Measurements from ENCODE around the gene GLIS1.

The GLIS1 gene

DNA sequence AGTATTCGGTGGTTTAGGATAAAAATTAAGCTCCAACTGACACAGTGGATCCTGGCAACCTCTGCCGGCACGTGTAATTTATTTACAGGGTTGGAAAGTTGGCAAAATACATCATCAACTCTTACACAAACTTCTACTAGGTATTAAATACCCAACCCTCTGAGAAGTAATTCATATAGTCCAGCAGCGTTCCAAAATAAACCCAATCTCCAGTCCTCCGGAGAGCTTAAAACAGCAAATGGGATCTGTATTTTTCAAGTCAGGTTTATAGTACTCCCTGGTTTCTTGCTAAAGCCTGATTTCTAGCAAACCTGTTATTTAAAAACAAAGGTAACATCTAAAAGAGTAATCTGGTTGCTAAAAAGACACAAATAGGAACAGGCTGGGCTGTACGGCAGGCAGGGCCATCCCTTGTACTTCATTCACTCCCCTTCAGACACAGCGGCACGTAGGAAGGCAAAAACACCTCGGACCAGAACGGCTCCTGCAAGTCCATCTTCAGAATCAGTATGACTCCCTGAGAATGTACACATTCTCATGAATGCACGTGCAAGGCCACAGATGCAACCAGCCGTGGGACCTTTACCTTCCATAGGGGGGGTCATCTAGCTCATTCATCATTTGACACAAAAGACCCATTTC, 8.6 kb downstream of the GLIS1 start:
- in situ Hi-C loops (cut with MboI; ENCODE audit: low pct_unique_long_range_greater_than_20kb, low sequenced_read_pairs, unreplicated experiment) = no loop called here
- DNase-seq (ENCODE audit: low spot score) = no peak
- TF ChIP-seq, protein P1, sequence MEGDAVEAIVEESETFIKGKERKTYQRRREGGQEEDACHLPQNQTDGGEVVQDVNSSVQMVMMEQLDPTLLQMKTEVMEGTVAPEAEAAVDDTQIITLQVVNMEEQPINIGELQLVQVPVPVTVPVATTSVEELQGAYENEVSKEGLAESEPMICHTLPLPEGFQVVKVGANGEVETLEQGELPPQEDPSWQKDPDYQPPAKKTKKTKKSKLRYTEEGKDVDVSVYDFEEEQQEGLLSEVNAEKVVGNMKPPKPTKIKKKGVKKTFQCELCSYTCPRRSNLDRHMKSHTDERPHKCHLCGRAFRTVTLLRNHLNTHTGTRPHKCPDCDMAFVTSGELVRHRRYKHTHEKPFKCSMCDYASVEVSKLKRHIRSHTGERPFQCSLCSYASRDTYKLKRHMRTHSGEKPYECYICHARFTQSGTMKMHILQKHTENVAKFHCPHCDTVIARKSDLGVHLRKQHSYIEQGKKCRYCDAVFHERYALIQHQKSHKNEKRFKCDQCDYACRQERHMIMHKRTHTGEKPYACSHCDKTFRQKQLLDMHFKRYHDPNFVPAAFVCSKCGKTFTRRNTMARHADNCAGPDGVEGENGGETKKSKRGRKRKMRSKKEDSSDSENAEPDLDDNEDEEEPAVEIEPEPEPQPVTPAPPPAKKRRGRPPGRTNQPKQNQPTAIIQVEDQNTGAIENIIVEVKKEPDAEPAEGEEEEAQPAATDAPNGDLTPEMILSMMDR (IDR thresholded peaks at IDR 0.05; ENCODE audit: extremely low read depth, insufficient read depth, missing control alignments) = no peak

DNA sequence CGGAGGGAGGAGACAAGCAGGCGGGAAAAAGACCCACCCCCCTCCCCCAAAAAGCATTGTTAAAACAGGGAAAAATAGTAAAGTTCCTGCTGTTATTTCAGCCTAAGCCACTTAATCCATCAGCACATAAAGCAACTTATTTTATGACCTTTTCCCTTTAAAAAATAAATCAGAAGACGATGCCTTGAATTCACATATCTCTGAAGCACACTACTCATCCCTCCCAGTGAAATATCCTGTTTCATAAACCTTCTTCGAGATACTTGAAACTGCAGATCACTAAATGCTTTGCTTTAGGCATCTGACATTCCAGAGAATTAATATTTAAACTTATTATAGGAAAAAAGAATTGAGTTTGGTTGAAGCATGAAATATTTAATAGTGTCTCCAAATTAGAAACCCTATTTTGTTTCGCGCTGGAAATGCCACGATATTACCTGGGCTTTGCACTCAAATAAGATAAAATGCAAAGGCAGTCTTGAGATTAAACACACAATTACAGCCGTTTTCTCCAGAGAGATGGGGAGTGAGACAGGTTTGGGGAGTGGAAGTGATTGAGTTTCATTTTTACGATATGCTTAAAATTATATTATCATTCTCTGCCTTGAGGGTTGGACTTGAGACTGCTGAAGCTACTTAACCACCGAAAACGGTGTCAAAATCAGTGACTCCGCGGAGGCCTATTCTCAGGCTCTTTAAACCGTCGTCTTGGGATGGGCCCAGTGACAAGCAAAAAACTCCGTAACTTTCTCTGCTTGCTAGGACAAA, 9.3 kb downstream of the GLIS1 start:
- no peak for DNase-seq (ENCODE audit: low spot score)
- in situ Hi-C loops (cut with MboI; ENCODE audit: low pct_unique_long_range_greater_than_20kb, low sequenced_read_pairs, unreplicated experiment) = no loop called here
- TF ChIP-seq, protein P1 (IDR thresholded peaks at IDR 0.05; ENCODE audit: extremely low read depth, insufficient read depth, missing control alignments) = no peak

DNA sequence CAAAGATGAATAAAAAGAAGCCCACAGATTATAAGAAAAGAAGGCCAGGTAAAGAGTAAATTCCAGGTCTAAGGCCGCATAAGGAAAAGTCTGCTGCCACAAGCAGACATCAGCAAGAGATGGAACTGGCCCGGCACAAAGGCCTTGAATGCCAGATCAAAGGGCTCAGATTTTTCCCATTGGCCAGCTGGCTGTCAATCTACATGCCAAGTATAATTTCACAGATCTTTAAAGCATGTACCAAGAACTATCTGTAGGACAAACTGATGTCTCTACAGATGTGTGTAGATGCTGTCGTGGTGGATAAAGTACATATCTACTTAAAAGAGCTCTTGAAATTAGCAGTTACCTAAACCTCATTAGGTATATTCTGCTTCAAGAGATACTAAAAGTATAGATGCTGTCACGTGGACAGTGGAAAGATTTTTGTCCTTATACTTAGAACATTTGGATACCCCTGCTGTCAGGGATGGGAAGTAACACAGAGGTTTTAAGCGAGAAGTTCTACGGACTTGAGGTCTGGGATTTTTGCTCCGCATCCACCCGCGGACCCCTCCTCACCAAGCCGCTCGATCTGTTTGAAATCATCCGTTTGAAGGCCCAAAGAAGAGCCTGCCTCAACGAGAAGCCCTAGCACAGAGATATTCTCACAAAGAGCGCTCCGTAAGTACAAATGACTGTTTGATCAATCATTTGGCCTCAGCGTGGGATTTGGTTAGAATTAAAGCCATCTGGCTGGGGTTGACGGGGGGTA, 10.1 kb downstream of the GLIS1 start:
- no peak for DNase-seq (ENCODE audit: low spot score)
- in situ Hi-C loops (cut with MboI; ENCODE audit: low pct_unique_long_range_greater_than_20kb, low sequenced_read_pairs, unreplicated experiment) = no loop called here
- TF ChIP-seq, protein P1 (IDR thresholded peaks at IDR 0.05; ENCODE audit: extremely low read depth, insufficient read depth, missing control alignments) = no peak

DNA sequence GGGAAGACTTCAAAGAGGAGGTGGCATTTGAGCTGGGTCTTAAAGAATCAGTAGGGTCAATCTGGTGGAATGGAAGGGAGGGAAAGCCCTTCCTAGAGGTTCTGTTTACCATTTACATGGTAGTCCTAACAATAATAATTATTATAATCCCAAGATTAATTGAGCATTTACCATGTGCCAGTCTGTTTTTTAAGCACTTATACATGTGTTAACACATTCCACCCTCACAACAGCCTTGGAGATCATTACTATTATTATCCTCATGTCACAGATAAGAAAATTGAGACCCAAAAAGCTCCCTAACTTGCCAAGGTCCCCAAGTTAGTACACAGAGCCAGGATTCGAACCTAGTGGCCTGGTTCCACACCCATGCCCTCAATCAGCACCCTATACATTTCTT, 10.8 kb downstream of the GLIS1 start:
- TF ChIP-seq, protein P1 (IDR thresholded peaks at IDR 0.05; ENCODE audit: extremely low read depth, insufficient read depth, missing control alignments) = no peak
- DNase-seq (ENCODE audit: low spot score) = no peak
- in situ Hi-C loops (cut with MboI; ENCODE audit: low pct_unique_long_range_greater_than_20kb, low sequenced_read_pairs, unreplicated experiment) = no loop called here

DNA sequence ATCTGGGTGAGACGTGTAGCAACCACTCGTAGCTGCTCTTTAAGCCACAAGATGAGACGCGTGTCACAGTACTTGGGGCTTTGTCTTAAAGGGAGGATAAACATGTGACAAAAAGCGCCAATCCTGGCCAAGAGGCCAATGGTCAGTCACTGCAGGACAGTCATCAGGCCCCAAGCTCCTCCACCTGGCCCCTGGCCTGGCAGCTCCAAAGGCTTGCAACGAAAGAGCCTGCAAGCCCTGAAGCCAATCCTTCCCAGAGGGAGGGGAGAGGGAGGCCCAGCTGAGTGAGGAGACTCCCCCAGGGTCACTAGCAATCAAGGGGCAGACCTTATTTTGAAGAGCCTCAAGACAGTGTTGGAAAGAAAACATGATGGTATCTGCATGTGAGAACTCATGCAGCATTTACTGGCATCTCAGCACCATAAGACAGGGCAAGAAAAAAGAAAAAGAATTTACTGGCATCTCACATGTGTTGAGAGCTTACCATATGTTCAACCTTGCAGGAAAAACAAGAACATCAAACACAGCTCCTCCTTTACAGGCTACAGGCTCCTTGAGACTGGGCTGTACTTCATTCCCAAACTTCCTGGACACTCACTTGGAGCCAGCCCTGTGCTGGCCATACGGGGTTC, 11.4 kb downstream of the GLIS1 start:
- TF ChIP-seq, protein P1 (IDR thresholded peaks at IDR 0.05; ENCODE audit: extremely low read depth, insufficient read depth, missing control alignments) = no peak
- in situ Hi-C loops (cut with MboI; ENCODE audit: low pct_unique_long_range_greater_than_20kb, low sequenced_read_pairs, unreplicated experiment) = no loop called here
- DNase-seq (ENCODE audit: low spot score) = no peak

DNA sequence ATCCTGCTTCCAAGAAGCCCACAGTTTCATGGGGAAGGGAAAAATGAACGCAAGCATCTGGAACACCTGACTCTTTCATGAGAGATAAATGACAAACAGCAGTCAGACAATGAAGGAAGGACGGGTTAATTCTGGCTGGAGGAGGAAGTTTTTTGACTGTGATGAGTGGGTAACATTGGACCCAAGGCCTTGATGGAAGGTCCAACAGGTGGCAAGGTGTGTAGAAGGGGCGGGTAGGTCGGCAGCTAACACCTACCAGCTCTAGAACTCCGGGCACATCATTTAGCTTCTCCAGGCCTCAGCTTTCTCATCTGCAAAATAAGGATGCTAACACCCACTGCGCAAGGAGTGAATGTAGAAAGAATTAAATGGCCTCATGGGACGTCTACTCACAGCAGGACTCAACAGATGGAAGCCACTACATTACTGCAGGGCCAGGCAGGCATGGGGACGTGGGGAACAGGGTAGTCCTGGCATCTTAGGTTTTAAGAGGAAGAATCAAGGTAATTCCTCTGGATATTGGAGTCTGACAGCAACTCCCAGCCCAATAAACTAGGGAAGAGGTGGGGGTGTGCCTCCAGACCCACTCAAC, 12.9 kb downstream of the GLIS1 start:
- no peak for DNase-seq (ENCODE audit: low spot score)

More for the DNA sequence above, 12.9 kb downstream of the GLIS1 start:
- in situ Hi-C loops (cut with MboI; ENCODE audit: low pct_unique_long_range_greater_than_20kb, low sequenced_read_pairs, unreplicated experiment) = no loop called here
- TF ChIP-seq, protein P1 (IDR thresholded peaks at IDR 0.05; ENCODE audit: extremely low read depth, insufficient read depth, missing control alignments) = no peak

All from GM13977 (cell line).